ENCODE data around the gene CDKAL1.

Gene CDKAL1

DNA sequence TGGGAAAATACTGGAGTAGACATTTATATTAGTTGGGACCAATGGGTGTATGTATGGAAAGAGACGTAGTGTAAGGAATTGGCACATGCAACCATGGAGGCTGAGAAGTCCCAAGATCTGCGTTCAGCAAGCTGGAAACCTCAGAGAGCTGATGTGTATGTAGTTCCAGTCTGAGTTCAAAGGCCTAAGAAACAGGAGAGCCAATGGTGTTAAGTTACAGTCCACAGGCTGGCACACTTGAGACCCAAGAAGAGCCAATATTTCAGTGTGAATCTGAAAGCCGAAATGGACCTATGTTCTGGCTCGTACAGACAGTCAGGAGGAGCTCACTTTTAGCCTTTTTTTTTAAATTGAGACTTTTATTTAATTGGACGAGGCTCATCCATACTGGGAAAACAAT lies 244.2 kb downstream of the CDKAL1 start:
- H3K4me1 ChIP-seq (ENCODE audit: control insufficient read depth, insufficient read depth, low read length): no peaks in the 10 kb centered on the region
- no peak overlapping the region for H3K4me3 ChIP-seq (ENCODE audit: low read length)
- no peaks in the 10 kb centered on the region for H3K27me3 ChIP-seq (replicated peaks; ENCODE audit: control insufficient read depth, insufficient read depth, low read length)
- H3K9me3 ChIP-seq (ENCODE audit: control insufficient read depth, low read length): no peaks in the 10 kb centered on the region
- DNase-seq (ENCODE audit: low read depth): no peak
- H3K9ac ChIP-seq (ENCODE audit: low read length): no peak overlapping the region
- H3K36me3 ChIP-seq (ENCODE audit: control insufficient read depth, insufficient read depth, low read length, severe bottlenecking): no peaks in the 10 kb centered on the region

DNA sequence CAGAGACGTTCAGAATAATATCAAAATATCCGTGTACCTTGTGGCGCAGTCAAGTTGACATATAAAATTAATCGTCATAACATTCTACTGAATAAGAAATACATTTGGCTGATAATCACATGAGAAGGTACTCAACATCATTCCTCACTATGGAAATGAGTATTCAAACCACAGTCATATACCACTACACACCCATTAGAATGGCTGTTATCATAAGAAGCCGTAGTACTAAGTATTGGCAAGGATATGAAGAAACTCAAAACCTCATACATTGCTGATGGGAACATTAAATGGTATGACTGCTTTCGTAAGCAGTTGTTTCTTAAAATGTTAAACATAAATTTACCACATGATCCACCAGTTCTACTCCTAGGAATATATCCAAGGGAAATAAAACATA lies 244.7 kb downstream of the CDKAL1 start:
- H3K27me3 ChIP-seq (replicated peaks; ENCODE audit: control insufficient read depth, insufficient read depth, low read length): no peaks in the 10 kb centered on the region
- H3K4me3 ChIP-seq (ENCODE audit: low read length): no peak overlapping the region
- no peaks in the 10 kb centered on the region for H3K4me1 ChIP-seq (ENCODE audit: control insufficient read depth, insufficient read depth, low read length)
- no peak overlapping the region for H3K9ac ChIP-seq (ENCODE audit: low read length)
- DNase-seq (ENCODE audit: low read depth): no peak
- no peaks in the 10 kb centered on the region for H3K9me3 ChIP-seq (ENCODE audit: control insufficient read depth, low read length)
- no peaks in the 10 kb centered on the region for H3K36me3 ChIP-seq (ENCODE audit: control insufficient read depth, insufficient read depth, low read length, severe bottlenecking)

- H3K4me3 ChIP-seq (ENCODE audit: low read length): no peak overlapping the region
- H3K27me3 ChIP-seq (replicated peaks; ENCODE audit: control insufficient read depth, insufficient read depth, low read length): no peaks in the 10 kb centered on the region
- H3K36me3 ChIP-seq (ENCODE audit: control insufficient read depth, insufficient read depth, low read length, severe bottlenecking): no peaks in the 10 kb centered on the region
- peak; percentile 42 for DNase-seq (ENCODE audit: low read depth)
- H3K9me3 ChIP-seq (ENCODE audit: control insufficient read depth, low read length): no peaks in the 10 kb centered on the region
- H3K4me1 ChIP-seq (ENCODE audit: control insufficient read depth, insufficient read depth, low read length): no peaks in the 10 kb centered on the region
- no peak overlapping the region for H3K9ac ChIP-seq (ENCODE audit: low read length)
These were observed 254.9 kb downstream of the CDKAL1 start for GRCh38 chr6:20789162-20789561.

GRCh38 chr6:20790032-20790791 lies 256.0 kb downstream of the CDKAL1 start:
- Histone ChIP-seq H3K9me3 (ENCODE audit: control insufficient read depth, low read length) (no peaks in the 10 kb centered on the region), H3K4me3 (ENCODE audit: low read length) (no peak overlapping the region), H3K4me1 (ENCODE audit: control insufficient read depth, insufficient read depth, low read length) (no peaks in the 10 kb centered on the region), H3K9ac (ENCODE audit: low read length) (no peak overlapping the region), H3K27me3 (replicated peaks; ENCODE audit: control insufficient read depth, insufficient read depth, low read length) (no peaks in the 10 kb centered on the region), H3K36me3 (ENCODE audit: control insufficient read depth, insufficient read depth, low read length, severe bottlenecking) (no peaks in the 10 kb centered on the region)
- DNase-seq (ENCODE audit: low read depth): no peak

GRCh38 chr6:20791074-20791473 lies 256.8 kb downstream of the CDKAL1 start:
- Histone ChIP-seq H3K36me3 (ENCODE audit: control insufficient read depth, insufficient read depth, low read length, severe bottlenecking) (no peaks in the 10 kb centered on the region), H3K9ac (ENCODE audit: low read length) (no peak overlapping the region), H3K4me1 (ENCODE audit: control insufficient read depth, insufficient read depth, low read length) (no peaks in the 10 kb centered on the region), H3K9me3 (ENCODE audit: control insufficient read depth, low read length) (no peaks in the 10 kb centered on the region), H3K4me3 (ENCODE audit: low read length) (no peak overlapping the region), H3K27me3 (replicated peaks; ENCODE audit: control insufficient read depth, insufficient read depth, low read length) (no peaks in the 10 kb centered on the region)
- DNase-seq (ENCODE audit: low read depth): no peak

DNA sequence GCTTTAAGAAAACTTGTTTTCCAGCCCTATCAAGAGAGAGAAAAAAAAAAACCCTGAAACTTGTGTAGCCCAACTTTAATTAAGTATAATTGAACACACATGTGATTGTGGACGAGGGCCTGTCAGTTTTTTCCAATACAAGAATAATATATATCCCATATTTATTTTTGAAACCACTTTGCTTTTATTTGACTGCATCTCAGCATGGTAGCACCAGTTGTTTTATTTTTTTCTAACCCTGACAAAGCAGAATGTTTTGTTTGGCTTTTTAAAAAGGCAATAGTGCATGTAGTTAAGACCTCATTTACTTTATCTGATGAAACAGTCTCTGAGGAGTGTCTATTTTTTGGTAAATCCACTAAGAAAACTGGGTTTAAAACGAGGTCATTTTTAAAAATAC lies 257.7 kb downstream of the CDKAL1 start:
- Histone ChIP-seq H3K27me3 (replicated peaks; ENCODE audit: control insufficient read depth, insufficient read depth, low read length) (no peaks in the 10 kb centered on the region), H3K4me3 (ENCODE audit: low read length) (no peak overlapping the region), H3K4me1 (ENCODE audit: control insufficient read depth, insufficient read depth, low read length) (no peaks in the 10 kb centered on the region), H3K9me3 (ENCODE audit: control insufficient read depth, low read length) (no peaks in the 10 kb centered on the region), H3K9ac (ENCODE audit: low read length) (no peak overlapping the region), H3K36me3 (ENCODE audit: control insufficient read depth, insufficient read depth, low read length, severe bottlenecking) (no peaks in the 10 kb centered on the region)
- peak; percentile 48 for DNase-seq (ENCODE audit: low read depth)

DNA sequence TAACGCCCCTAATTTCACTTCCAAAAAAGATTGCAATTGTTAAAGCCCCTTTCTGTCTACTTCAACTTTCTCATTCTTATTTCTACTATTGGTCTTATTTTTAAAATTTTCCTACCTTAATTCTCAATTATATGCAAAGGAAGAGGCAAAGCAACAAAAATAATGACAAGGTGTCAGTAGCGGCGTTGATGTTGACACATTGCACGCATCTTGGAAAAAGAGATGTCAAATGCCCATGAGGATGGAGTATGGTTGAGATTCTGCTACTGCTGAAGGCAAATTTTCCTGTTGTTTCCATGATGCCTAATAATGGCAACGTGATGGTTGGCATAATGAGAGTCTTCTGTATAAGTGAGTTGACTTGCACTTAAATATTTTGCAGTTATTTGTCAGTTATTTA lies 258.9 kb downstream of the CDKAL1 start:
- no peak overlapping the region for H3K9ac ChIP-seq (ENCODE audit: low read length)
- H3K27me3 ChIP-seq (replicated peaks; ENCODE audit: control insufficient read depth, insufficient read depth, low read length): no peaks in the 10 kb centered on the region
- no peaks in the 10 kb centered on the region for H3K36me3 ChIP-seq (ENCODE audit: control insufficient read depth, insufficient read depth, low read length, severe bottlenecking)
- H3K9me3 ChIP-seq (ENCODE audit: control insufficient read depth, low read length): no peaks in the 10 kb centered on the region
- H3K4me1 ChIP-seq (ENCODE audit: control insufficient read depth, insufficient read depth, low read length): no peaks in the 10 kb centered on the region
- DNase-seq (ENCODE audit: low read depth): no peak
- H3K4me3 ChIP-seq (ENCODE audit: low read length): no peak overlapping the region

GRCh38 chr6:20797597-20797996 lies 263.3 kb downstream of the CDKAL1 start:
- H3K9ac ChIP-seq (ENCODE audit: low read length): no peak overlapping the region
- no peak for DNase-seq (ENCODE audit: low read depth)
- H3K4me1 ChIP-seq (ENCODE audit: control insufficient read depth, insufficient read depth, low read length): peaks cover 3% of the 10 kb centered on the region
- no peak overlapping the region for H3K4me3 ChIP-seq (ENCODE audit: low read length)
- no peaks in the 10 kb centered on the region for H3K27me3 ChIP-seq (replicated peaks; ENCODE audit: control insufficient read depth, insufficient read depth, low read length)
- H3K36me3 ChIP-seq (ENCODE audit: control insufficient read depth, insufficient read depth, low read length, severe bottlenecking): no peaks in the 10 kb centered on the region
- H3K9me3 ChIP-seq (ENCODE audit: control insufficient read depth, low read length): no peaks in the 10 kb centered on the region

- Histone ChIP-seq H3K4me1 (ENCODE audit: control insufficient read depth, insufficient read depth, low read length) (peaks cover 3% of the 10 kb centered on the region), H3K27me3 (replicated peaks; ENCODE audit: control insufficient read depth, insufficient read depth, low read length) (no peaks in the 10 kb centered on the region), H3K4me3 (ENCODE audit: low read length) (no peak overlapping the region), H3K9ac (ENCODE audit: low read length) (no peak overlapping the region), H3K9me3 (ENCODE audit: control insufficient read depth, low read length) (no peaks in the 10 kb centered on the region), H3K36me3 (ENCODE audit: control insufficient read depth, insufficient read depth, low read length, severe bottlenecking) (no peaks in the 10 kb centered on the region)
- DNase-seq (ENCODE audit: low read depth): no peak
These were observed 266.0 kb downstream of the CDKAL1 start for GRCh38 chr6:20800229-20800628.

- Histone ChIP-seq H3K4me3 (ENCODE audit: low read length) (no peak overlapping the region), H3K27me3 (replicated peaks; ENCODE audit: control insufficient read depth, insufficient read depth, low read length) (no peaks in the 10 kb centered on the region), H3K36me3 (ENCODE audit: control insufficient read depth, insufficient read depth, low read length, severe bottlenecking) (no peaks in the 10 kb centered on the region), H3K4me1 (ENCODE audit: control insufficient read depth, insufficient read depth, low read length) (peaks cover 3% of the 10 kb centered on the region), H3K9ac (ENCODE audit: low read length) (no peak overlapping the region), H3K9me3 (ENCODE audit: control insufficient read depth, low read length) (no peaks in the 10 kb centered on the region)
- no peak for DNase-seq (ENCODE audit: low read depth)
These were observed 266.4 kb downstream of the CDKAL1 start for GRCh38 chr6:20800653-20801052.

DNA sequence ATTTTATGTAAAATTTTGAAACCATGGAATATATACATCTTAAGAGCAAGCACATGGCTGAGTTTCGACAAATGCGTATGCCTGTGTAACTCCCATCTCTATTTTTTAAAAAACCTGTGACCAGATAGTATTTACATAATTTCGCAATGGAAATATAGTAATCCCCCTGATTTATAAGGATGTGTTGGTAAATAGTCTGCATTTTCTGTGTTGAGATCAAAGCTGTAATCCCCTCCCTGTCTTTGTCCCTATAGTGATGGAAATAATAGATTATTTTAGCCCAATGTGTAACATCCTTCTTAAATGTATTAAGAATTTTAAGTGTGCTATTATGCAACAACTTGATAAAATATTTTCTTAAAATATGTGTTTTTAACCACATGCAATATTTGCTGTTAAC lies 267.3 kb downstream of the CDKAL1 start:
- no peaks in the 10 kb centered on the region for H3K36me3 ChIP-seq (ENCODE audit: control insufficient read depth, insufficient read depth, low read length, severe bottlenecking)

GRCh38 chr6:20802596-20802995 lies 268.3 kb downstream of the CDKAL1 start:
- DNase-seq (ENCODE audit: low read depth): peak; percentile 42
- Histone ChIP-seq H3K4me1 (ENCODE audit: control insufficient read depth, insufficient read depth, low read length) (peaks cover 3% of the 10 kb centered on the region), H3K4me3 (ENCODE audit: low read length) (no peak overlapping the region), H3K9me3 (ENCODE audit: control insufficient read depth, low read length) (peaks cover 11% of the 10 kb centered on the region), H3K36me3 (ENCODE audit: control insufficient read depth, insufficient read depth, low read length, severe bottlenecking) (no peaks in the 10 kb centered on the region), H3K27me3 (replicated peaks; ENCODE audit: control insufficient read depth, insufficient read depth, low read length) (no peaks in the 10 kb centered on the region), H3K9ac (ENCODE audit: low read length) (no peak overlapping the region)

More for the DNA sequence above, 267.3 kb downstream of the CDKAL1 start:
- Histone ChIP-seq H3K27me3 (replicated peaks; ENCODE audit: control insufficient read depth, insufficient read depth, low read length) (no peaks in the 10 kb centered on the region), H3K9ac (ENCODE audit: low read length) (no peak overlapping the region), H3K4me1 (ENCODE audit: control insufficient read depth, insufficient read depth, low read length) (peaks cover 3% of the 10 kb centered on the region), H3K9me3 (ENCODE audit: control insufficient read depth, low read length) (peaks cover 6% of the 10 kb centered on the region), H3K4me3 (ENCODE audit: low read length) (no peak overlapping the region)
- no peak for DNase-seq (ENCODE audit: low read depth)

All from adipocyte (in vitro differentiated cells).